ENCODE results near the gene PIEZO1.
"Not testable (repeated sequence)": the region's sequence is repeated elsewhere in the genome, so short reads cannot be mapped to it uniquely, and the experiment has no call there.

Gene PIEZO1

DNA sequence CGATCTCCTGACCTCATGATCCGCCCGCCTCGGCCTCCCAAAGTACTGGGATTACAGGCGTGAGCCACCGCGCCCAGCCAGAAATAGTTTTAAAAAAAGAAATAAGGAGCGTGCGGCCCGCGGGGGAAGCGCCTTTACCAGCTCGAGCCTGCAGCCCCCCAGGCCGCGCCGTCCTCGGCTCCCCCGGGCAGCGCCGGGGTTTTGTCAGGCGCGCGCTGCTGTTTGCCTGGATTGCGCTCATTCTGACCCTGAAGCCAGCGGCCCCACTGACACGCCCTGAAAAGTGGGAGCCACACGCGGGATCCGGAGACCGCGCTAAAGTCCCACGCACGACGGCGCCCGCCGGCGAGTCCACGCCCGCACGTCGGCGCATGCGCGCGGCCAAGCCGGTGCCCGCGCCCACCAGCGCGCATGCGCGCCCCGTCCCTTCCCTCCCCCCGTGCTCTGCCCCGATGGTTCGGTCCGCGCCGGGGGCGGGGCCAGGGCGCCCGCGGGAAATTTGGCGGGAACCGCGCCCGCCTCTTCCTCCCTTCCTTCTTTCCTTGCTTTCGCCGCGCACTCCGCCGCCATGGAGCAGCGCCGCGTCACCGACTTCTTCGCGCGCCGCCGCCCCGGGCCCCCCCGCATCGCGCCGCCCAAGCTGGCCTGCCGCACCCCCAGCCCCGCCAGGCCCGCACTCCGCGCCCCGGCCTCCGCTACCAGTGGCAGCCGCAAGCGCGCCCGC lies 18.4 kb upstream of the PIEZO1 start, which contains the start of gene CDT1:
TSS of gene CDT1 (plus strand) at position 526 of the 724 bp plus-strand sequence. CDS start at position 569, 43 bp downstream.
- peak; percentile 70 for DNase-seq (ENCODE audit: low spot score)

DNA sequence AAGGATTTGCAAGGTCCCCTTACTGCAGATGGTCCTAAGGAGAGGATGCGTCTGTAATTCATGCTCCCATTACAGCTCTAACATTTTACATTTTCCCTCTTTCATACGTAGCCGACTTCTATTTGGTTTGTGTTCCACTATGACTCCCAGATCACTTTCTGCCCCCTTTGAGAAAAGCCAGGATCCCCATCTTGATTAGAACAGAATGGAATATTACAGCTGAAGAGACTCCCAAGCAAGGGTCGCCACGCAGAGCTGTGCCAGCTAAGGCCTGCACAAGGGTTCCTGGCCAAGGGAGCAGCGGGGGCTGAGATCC lies 15.2 kb upstream of the PIEZO1 start:
- no peak for DNase-seq (ENCODE audit: low spot score)

DNA sequence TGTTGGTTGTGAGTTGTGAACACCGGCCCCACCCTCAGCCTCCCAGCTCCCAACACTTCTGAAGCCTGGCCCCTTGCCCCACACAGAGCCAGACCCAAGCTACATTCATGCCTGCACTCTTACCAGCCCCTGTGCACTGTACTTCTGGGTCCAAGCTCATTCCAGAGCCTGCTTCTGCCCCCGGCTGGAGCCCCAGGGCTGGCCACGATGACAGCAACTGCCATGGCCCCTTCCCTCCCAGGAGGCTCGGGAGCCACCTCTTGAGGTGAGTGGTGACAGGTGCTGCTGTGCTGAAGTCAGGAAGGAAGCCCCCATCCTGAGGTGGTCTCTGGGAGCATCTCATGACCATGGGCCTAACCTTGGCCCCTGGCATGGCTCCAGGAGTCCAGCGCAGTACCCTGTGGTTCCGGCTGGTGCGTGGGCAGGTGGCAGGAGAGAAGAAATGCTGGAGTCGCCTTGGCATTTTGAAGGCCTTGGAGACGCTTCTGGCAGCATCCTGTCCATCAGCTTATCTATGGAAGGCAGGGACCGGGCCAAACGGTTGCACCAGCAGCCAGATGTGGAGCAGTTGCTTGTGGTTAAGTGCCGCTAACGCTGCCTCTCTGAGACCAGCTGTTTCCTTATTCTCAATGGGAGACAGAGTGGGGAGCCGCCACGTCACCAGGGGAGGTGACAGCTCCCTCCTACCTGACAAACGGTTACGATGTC lies 14.7 kb upstream of the PIEZO1 start:
- no peak for DNase-seq (ENCODE audit: low spot score)

DNA sequence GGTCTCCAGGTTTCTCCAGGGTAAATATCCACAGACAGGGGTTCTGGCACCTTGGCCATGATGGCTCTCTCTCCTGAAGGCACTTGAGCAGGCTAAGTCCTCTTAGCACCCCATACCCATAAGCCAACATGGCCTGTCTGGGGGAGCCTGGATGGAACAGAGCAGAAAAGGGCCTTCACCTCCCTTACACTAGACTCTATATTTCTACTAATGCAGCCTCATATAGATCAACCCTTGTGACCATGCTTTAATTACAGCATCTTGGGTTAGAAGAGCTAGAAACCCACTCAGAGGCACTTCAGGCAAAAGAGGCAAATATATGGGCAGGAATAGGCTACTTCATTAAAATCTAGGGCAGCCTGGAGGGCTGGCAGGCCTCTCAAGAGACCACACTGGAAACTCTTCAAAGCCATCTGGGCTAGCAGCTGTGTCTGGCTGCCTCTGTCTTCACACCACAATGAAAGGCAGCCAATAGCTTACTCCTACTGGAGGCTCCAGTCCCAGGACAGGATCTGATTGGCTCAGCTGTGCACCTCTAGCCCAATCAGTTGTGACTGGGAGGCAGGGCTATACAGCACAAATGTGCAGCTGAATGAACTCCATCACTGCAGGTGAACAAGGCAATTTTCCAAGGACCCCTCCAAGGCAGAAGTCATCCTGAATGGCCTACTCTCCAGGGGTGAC lies 13.9 kb upstream of the PIEZO1 start:
- no peak for DNase-seq (ENCODE audit: low spot score)

DNA sequence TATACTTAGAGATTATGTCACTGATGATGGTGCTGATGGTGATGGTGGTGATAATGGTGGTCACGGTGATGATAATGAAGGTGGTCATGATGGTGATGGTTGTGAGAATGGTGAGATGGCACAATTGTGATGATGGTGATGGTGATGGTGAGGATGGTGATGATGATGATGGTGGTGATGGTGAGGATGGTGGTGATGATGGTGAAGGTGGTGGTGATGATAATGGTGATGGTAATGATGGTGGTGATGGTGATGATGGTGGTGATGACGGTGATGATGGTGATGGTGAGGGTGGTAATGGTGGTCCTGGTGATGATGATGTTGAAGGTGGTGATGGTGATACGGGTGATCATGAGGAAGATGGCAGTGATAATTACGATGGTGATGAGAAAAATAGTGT lies 13.1 kb upstream of the PIEZO1 start:
- no peak for DNase-seq (ENCODE audit: low spot score)

DNA sequence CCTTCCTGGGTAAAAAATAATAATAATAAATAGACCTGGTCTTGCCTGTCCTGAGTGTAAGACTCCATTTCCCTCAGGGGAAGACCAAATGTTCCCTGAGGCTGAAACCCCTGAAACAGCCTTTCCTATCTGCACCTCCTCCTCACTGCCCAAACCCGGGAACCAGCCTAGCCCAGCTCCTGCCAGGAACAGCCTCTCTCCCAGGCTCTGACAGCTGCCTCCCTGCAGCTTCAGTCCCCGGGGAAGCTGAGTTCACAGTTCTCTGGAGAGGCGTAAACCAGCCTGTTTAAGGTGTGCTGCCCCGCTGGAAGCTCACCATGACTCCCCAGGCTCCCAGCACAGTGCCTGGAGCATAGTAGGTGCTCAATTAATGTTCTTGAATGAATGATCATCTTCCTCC lies 11.3 kb upstream of the PIEZO1 start:
- DNase-seq (ENCODE audit: low spot score): no peak

DNA sequence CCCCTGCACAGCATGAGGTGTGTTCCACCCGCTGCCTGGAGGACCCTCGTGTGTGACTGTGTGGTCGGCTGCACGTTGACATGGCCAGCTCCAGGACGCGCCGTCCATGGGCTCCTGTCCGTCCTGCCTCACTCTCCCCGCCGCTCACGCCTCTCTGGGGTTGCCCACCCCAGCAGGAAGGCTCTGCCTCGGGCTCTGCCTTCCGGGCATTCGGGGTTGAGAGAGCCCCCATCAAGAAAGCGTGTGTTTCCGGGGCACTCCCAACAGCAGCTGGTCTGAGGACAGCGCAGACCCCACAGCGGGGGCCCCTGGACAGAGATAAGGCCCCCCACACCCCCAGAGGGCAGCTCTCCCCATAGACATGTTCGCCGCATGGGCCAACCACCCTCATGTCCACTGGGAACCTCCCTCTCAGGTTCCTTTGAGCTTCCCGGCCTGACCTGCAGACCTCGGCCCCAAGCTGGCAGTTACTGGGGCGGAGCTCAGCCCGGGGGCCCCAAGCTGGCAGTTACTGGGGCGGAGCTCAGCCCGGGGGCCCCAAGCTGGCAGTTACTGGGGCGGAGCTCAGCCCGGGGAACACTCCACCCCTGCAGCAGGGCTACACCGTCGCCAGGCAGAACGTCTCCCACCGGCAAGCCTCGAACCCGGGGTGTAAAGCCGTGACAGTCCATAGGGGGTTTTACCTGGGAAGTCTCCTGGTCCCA lies 8.4 kb upstream of the PIEZO1 start:
- no peak for DNase-seq (ENCODE audit: low spot score)

DNA sequence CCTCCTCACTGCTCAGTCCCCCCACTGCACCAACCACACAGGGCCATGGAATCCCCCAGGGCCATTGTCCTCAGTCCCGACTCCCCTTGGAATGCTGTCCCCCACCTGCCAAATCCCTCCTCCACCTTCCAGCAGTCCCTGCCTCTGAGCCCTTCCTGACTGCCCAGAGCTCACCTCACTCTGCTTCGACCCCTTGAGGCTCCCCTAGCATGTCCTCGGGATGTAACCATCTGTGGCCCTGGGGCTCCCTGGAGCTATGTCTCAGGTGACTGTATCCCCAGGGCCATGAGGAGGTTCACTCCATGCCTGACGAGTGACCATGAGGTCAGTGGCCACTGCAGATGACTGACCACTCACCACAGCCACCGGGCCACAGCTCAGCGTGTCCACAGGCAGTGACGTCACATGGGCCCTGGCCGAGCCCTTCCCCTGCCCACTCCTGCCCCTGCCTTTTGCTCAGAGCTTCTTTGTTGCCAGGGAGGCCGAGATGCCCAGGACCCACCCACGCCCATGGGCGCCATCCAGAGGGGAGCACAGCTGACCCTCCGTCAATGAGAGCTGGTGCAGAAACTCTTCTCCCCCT lies 7.7 kb upstream of the PIEZO1 start:
- DNase-seq (ENCODE audit: low spot score): no peak

DNA sequence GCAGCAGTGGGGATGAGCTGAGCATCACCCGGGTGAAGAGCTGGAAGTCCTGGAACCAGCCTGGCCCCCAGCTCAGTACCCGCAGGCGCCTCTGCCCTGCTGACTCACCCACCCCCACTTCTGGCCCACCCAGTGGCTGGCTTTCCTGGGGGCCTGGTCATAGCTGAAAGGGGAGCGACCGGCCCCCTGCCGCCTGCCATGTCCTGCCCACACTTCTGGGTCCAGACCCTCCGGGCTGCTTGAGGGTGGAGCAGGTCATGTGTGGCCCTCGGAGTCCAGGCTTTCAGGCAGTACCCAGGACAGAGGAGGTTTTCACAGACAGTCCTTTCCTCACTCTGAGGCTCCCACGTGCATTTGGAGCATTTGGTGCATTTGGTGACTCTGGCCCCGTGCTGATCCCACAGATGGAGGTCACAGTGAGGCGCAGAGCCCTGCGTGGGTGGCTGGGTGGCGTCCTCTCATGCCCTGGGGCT lies 7.1 kb upstream of the PIEZO1 start:
- DNase-seq (ENCODE audit: low spot score): no peak

DNA sequence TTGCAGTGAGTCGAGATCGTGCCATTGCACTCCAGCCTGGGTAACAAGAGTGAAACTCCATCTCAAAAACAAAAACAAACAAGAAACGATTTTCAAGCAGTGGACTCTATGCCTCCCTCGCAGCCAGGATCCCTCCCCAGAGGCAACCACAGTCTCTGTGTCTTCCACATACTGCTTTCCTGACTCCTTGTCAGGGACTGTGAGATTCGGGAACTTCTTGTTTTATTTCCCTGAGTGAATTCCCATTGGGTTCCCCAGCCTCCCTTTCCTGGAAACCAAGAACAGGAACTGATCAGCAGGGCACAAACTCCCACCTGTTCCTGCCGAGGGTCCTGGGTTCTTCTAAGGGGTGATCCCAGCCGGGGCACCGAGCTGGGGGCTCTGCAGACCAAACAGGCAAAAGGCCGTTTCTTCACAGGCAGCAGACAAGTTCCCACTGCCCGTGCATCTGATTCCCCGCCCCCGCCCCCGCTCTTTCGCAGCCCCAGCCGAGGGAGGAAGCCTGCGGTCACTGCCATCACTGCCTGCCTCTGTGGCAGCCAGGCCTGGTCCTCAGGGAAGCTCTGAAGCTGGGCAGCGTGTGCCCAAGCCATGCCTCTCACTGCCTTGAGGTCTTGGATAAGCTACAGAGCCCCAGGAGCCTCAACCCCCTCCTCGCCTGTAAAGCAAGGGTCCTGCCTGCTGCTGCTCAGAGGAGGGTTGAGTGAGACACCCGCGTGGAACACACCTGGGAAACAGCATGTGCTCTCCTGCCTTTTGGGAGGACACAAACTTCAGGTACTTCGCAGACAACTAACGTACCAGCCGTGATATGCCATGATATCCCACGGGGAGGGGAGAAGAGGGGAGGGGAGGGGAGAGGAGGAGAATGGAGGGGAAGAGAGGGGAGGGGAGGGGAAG lies 5.5 kb upstream of the PIEZO1 start:
- DNase-seq (ENCODE audit: low spot score): no peak

DNA sequence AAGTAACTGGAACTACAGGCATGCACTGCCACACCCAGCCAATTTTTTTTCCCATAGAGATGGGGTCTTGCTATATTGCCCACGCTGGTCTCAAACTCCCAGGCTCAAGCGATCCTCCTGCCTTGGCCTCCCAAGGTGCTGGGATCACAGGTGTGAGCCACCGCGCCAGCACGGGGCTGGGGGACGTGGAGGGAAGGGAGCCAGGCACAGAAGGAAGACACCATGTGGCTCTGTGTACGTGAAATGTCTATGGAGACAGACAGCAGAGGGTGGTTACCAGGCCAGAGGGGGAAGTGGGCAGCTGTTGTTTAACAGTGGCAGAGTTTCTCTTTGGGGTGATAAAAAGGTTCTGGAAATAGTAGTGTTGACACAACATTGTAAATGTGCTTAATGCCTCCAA lies 4.6 kb upstream of the PIEZO1 start:
- no peak for DNase-seq (ENCODE audit: low spot score)

DNA sequence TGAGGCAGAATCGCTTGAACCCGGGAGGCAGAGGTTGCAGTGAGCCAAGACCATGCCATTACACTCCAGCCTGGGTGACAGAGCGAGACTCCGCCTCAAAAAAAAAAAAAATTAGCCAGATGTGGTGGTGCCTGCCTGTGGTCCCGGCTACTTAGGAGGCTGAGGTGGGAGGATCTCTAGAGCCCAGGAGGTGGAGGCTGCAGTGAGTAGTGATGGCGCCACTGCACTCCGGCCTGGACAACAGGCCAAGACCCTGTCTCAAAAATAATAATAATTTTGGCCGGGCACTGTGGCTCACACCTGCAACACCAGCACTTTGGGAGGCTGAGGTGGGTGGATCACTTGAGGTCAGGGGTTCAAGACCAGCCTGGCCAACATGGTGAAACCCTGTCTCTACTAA lies 3.7 kb upstream of the PIEZO1 start:
- not testable (repeated sequence) for DNase-seq (ENCODE audit: low spot score)

DNA sequence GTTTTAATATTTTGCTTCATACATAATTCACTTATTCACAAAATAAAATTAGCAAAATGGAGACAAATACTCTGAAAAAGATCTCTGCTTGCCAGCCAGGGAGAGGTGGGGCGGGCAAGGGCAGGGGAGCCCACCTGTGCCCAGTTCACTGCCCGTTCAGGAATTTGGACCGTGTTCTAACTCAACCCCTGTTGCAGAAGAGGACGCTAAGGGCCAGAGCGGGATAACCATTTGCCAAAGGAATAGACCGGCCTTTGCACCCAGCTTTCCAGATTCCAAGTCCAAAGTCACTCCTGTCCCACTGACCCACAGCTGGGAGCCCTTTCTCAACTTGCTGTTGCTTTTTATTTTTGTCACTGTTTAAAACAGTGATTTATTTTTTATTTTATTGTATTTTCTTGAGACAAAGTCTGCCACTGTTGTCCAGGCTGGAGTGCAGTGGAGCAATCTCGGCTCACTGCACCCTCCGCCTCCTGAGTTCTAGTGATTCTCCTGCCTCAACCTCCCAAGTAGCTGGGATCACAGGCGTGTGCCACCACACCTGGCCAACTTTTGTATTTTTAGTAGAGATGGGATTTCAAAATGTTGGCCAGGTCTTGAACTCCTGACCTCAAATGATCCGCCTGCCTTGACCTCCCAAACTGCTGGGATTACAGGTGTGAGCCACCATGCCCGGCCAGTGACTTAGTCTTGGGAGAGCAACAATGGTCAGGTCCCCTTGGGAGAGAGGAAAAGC lies 2.7 kb upstream of the PIEZO1 start:
- no peak for DNase-seq (ENCODE audit: low spot score)

DNA sequence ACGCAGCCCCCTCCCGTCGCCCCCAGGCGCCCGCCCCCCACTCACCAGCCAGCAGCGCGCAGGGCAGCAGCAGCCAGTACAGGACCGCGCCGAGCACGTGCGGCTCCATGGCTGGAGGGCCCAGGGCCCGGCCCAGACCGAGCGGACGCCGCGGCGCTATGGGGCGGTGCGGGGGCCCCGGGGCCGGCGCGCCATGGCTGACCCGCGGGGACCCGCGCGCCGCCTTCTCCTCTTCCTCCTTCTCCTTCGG lies 239 bp downstream of the PIEZO1 start:
- no peak for DNase-seq (ENCODE audit: low spot score)

DNA sequence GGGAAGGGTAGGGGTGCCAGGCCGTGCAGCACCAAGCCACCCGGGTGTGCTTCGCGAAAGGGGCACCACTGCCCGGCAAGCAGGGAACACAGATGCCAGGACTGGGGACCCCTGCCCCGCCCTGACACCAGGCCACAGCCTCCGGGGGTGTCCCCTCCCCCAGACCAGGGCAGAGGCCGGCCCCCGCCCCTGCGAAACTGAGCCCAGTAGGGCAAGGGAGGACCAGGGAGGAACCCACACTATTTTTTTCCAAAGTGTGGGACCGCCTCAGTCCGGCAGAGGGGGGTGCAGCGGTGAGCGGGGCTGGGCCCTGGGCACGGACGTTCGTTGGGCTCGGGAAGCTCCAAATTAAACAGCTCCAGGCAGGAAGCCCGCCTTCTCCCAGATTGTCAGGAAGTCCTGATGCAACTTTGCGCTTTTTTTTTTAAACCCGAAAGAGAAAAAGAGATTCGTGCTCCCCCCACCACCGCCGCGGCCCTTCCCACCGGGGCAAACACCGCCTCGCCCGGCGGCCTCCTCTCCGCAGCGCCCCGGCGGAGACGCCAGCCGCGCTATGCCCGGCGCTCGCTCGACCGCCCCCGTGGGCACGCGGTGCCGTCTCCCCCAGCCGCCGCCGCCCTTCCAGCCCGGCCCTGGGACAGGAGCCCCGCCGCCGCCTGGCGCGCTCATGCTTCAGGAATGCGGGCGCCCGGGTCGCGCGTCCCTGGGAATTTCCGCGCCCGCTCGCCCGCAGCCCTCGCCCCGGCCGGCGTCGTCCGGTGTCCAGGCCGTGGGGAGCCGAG lies 755 bp downstream of the PIEZO1 start:
- DNase-seq (ENCODE audit: low spot score): no peak

DNA sequence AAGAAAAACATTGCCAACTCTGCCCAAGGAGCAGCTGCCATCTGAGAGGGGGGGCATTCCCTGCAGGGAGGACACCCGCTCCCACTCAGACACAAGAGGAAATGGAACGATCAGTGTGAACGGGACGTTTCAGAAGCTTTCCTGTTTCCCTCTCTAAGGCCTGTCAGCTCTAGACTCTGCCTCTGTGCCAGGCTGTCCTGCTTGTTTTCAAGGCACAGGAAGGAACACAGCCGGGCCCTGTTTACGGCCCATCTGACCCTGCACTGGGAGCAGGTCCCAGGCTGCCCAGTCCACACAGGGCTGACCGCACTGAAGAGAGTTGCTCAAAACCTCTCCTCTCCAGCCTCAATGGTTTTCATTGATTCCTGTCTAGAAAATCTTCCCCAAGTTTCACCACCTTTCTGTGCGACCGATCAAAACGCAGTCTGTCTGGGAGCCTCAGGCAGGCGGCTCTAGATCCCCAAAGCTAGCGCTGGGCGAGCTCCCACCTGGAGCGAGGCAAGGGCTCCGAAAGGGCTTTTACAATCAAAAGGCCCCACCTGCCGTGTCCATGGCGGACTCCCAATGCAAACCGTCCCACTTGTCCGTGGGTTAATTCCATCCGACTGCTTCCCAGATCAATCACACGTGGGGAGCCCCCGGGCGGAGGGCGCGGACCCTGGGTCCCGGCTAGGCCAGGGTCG lies 1.5 kb downstream of the PIEZO1 start:
- peak; percentile 71 for DNase-seq (ENCODE audit: low spot score)

DNA sequence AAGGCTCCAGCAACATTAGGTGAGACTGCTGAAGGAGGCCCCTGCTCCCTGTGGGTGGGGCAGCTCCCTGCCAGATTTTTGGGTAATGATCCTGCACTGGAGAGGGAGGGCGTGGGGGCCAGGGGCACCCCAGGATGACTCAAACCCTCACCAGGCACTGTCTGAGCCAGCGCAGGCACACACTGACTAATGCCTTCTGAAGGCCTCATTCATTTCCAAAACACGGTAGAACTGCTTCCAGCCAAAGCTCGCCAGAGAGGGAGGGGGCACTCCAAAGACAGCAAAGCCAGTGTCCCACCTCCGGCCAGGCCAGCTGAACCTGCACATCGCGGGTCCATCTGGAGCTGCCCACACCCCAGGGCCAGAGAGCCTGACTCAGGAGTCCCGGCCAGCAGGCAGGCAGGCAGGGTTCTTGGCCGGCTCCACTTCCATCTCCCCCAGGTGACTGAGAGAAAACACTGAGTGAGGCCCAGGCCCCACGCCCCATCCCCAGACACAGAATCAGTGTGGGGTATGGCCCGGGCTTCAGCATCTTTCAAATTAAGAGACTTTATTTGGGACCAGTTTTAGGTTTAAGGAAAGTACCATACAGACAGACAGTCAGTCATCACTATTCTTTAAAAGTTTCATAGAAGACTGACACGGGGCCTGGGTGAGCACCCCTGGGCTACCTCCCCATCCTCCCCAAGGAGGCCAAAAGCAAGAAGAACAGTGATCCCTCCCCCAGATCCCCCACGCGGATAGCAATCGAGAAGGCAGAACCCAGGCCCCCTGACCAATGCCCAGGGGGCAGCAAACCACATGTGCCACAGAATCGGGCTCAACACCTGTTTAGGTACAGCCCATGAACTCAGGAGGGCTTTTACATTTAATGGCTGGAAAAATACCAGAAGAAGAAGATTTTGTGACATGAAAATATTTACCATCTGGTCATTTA lies 2.3 kb downstream of the PIEZO1 start:
- DNase-seq (ENCODE audit: low spot score): no peak

Measured in globus pallidus (tissue), 1 donor.